WTC11 (cell line): ENCODE data around the gene TRPM7. TPM values are rescaled to one million over a fixed set of nuclear protein-coding genes. Genes with fewer than 3 reads are reported as not detected.

Experiments
- ATAC-seq: fragments of 200-7000 bp; cut with Tn5 transposase; 2 replicates; pipeline ENCODE4 v1.10.0; 2021; ENCODE audit warnings: mild to moderate bottlenecking, moderate library complexity
- CTCF ChIA-PET: fragments of 300-600 bp; sonication (Branson Sonifier 250); formaldehyde crosslinking; loops from one replicate; lab custom pipeline; 2021; ENCODE audit warnings: antibody characterized with exemption; lab: Charles Lee
- POLR2A ChIA-PET: fragments of 350-600 bp; sonication (Branson Sonifier 250); formaldehyde crosslinking; loops from one replicate; lab custom pipeline; 2021; ENCODE audit warnings: antibody characterized with exemption; lab: Charles Lee
- DNase-seq: peaks from one replicate; pipeline ENCODE4 v3.0.0; 2021; ENCODE audit warnings: low spot score
- H3K27ac Mint-ChIP-seq: 2 replicates; pipeline ENCODE4 v1.8.0; 2021; ENCODE audit warnings: mixed read lengths
- H3K27me3 Mint-ChIP-seq: 2 replicates; pipeline ENCODE4 v1.8.0; 2021; ENCODE audit warnings: low read depth, mild to moderate bottlenecking, moderate library complexity, mixed read lengths
- H3K36me3 Mint-ChIP-seq: 2 replicates; pipeline ENCODE4 v1.8.0; 2021; ENCODE audit warnings: mixed read lengths
- H3K4me1 Mint-ChIP-seq: 2 replicates; pipeline ENCODE4 v1.8.0; 2022; ENCODE audit warnings: mixed read lengths
- H3K4me3 Mint-ChIP-seq: 2 replicates; pipeline ENCODE4 v1.8.0; 2021; ENCODE audit warnings: mild to moderate bottlenecking, moderate library complexity, mixed read lengths
- H3K9me3 Mint-ChIP-seq: 2 replicates; pipeline ENCODE4 v1.8.0; 2021; ENCODE audit warnings: mixed read lengths
- GRHL2 ChIP-seq: fragments of 250-450 bp; sonication (Bioruptor Pico); IDR thresholded peaks from 2 replicates; pipeline ENCODE4 v1.8.0; 2022; ENCODE audit warnings: mild to moderate bottlenecking, moderate library complexity; ENCODE audit not compliant: insufficient replicate concordance, severe bottlenecking
- IRF2 ChIP-seq: sonication (generic); formaldehyde crosslinking; IDR thresholded peaks from 2 replicates; pipeline ENCODE4 v1.8.0; 2022; ENCODE audit warnings: low read depth, missing genetic modification reagents, borderline replicate concordance
- MXD4 ChIP-seq: fragments of 250-450 bp; sonication (Bioruptor Pico); IDR thresholded peaks from 2 replicates; pipeline ENCODE4 v1.8.0; 2021; ENCODE audit warnings: mild to moderate bottlenecking, moderate library complexity, borderline replicate concordance
- NFE2L1 ChIP-seq: sonication (generic); formaldehyde crosslinking; IDR thresholded peaks from 2 replicates; pipeline ENCODE4 v1.8.1; 2023; ENCODE audit warnings: missing genetic modification reagents
- NR2C2 ChIP-seq: sonication (generic); formaldehyde crosslinking; IDR thresholded peaks from 2 replicates; pipeline ENCODE4 v1.8.0; 2022; ENCODE audit warnings: mild to moderate bottlenecking, missing genetic modification reagents
- SOX15 ChIP-seq: fragments of 250-450 bp; sonication (Bioruptor Pico); IDR thresholded peaks from 2 replicates; pipeline ENCODE4 v1.9.0; 2021; ENCODE audit warnings: mild to moderate bottlenecking
- ZNF121 ChIP-seq: sonication (generic); formaldehyde crosslinking; IDR thresholded peaks from 2 replicates; pipeline ENCODE4 v1.8.0; 2023; ENCODE audit warnings: missing genetic modification reagents
- ZNF138 ChIP-seq: sonication (generic); formaldehyde crosslinking; conservative IDR thresholded peaks from 2 replicates; pipeline ENCODE4 v1.8.1; 2022; ENCODE audit warnings: mild to moderate bottlenecking, moderate library complexity, missing genetic modification reagents
- ZNF219 ChIP-seq: sonication (generic); formaldehyde crosslinking; IDR thresholded peaks from 2 replicates; pipeline ENCODE4 v1.8.0; 2023; ENCODE audit warnings: missing genetic modification reagents, mild to moderate bottlenecking, borderline replicate concordance
- total RNA-seq: library from RNA; stranded (reverse); gene quantifications from 3 replicates; pipeline ENCODE4 v1.2.3, GENCODE V29; 2021
- TF ChIP-seq, protein P1 (sequence below): fragments of 250-450 bp; sonication (Bioruptor Pico); conservative IDR thresholded peaks from 2 replicates; pipeline ENCODE4 v1.9.0; 2021; ENCODE audit warnings: mild to moderate bottlenecking
- TF ChIP-seq, protein P2 (sequence below): fragments of 250-450 bp; sonication (Bioruptor Pico); IDR thresholded peaks from 2 replicates; pipeline ENCODE4 v1.8.0; 2021; ENCODE audit warnings: mild to moderate bottlenecking
- TF ChIP-seq, protein P3 (sequence below): sonication (generic); formaldehyde crosslinking; IDR thresholded peaks from 2 replicates; pipeline ENCODE4 v1.8.0; 2022; ENCODE audit warnings: missing genetic modification reagents
- TF ChIP-seq, protein P4 (sequence below): sonication (generic); formaldehyde crosslinking; IDR thresholded peaks from 2 replicates; pipeline ENCODE4 v1.8.1; 2023; ENCODE audit warnings: mild to moderate bottlenecking, missing genetic modification reagents, moderate library complexity
- TF ChIP-seq, protein P5 (sequence below): sonication (generic); formaldehyde crosslinking; IDR thresholded peaks from 2 replicates; pipeline ENCODE4 v1.8.1; 2023; ENCODE audit warnings: mild to moderate bottlenecking, missing genetic modification reagents, borderline replicate concordance
- TF ChIP-seq, protein P6 (sequence below): sonication (generic); formaldehyde crosslinking; IDR thresholded peaks from 2 replicates; pipeline ENCODE4 v1.8.1; 2022; ENCODE audit warnings: mild to moderate bottlenecking, missing genetic modification reagents, moderate library complexity, borderline replicate concordance

The TRPM7 gene
- total RNA-seq, 1 experiment from 2014 or later: 24.0 TPM

DNA sequence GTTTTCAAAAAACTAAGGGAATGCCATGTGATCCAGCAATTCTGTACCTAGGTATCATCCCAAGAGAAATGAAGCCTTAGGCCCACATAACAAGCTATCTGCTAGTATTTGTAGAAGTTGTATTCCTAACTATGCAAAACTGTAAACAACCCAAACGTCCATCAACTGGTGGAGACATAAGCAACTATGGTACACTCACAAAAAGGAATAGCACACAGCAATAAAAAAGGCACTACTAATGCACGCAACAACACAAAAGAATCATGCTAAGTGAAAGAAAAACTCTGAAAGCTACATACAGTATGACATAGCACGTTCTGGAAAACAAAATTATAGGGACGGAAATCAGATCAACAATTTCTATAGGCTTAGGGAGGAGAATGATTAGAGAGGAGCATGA is 155.4 kb downstream of the TRPM7 start:
- DNase-seq (no peak), ATAC-seq (no peak)
- H3K27me3 Mint-ChIP-seq: no peaks in the 10 kb centered on the region
- H3K4me1 Mint-ChIP-seq: no peaks in the 10 kb centered on the region
- TF ChIP-seq, protein P1, sequence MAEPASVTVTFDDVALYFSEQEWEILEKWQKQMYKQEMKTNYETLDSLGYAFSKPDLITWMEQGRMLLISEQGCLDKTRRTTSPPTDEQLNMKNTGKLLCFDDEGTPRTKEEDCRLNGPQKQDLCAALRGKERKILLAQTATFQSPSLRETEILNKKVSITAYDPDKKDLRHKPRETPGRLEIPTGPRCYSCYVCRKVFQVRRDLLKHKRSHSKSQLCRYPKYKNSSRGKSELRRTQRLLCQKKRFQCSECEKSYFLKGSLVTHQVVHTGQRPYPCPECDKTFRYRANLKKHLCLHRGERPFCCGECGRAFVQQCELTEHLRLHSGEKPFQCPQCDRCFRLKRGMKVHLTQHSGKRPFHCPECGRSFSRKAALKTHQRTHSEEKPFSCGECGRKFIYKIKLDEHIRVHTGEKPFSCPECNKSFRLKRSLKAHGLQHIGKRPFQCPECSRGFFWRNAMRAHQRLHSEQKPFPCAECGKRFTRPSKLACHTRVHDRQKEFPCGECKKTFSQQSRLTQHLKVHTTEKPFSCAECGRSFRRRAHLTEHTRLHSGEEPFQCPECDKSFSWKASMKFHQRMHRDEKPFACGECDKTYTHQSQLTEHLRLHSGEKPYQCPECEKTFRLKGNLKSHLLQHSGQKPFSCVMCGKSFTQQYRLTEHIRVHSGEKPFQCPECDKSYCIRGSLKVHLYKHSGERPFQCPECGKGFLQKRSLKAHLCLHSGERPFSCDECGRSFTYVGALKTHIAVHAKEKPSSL (CRISPR knock-in tag): no peak
- TF ChIP-seq NR2C2: no peak
- TF ChIP-seq, protein P2, sequence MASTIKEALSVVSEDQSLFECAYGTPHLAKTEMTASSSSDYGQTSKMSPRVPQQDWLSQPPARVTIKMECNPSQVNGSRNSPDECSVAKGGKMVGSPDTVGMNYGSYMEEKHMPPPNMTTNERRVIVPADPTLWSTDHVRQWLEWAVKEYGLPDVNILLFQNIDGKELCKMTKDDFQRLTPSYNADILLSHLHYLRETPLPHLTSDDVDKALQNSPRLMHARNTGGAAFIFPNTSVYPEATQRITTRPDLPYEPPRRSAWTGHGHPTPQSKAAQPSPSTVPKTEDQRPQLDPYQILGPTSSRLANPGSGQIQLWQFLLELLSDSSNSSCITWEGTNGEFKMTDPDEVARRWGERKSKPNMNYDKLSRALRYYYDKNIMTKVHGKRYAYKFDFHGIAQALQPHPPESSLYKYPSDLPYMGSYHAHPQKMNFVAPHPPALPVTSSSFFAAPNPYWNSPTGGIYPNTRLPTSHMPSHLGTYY (CRISPR knock-in tag): no peak
- no peak for TF ChIP-seq GRHL2
- no peak for TF ChIP-seq ZNF121 (CRISPR knock-in tag)
- TF ChIP-seq, protein P3, sequence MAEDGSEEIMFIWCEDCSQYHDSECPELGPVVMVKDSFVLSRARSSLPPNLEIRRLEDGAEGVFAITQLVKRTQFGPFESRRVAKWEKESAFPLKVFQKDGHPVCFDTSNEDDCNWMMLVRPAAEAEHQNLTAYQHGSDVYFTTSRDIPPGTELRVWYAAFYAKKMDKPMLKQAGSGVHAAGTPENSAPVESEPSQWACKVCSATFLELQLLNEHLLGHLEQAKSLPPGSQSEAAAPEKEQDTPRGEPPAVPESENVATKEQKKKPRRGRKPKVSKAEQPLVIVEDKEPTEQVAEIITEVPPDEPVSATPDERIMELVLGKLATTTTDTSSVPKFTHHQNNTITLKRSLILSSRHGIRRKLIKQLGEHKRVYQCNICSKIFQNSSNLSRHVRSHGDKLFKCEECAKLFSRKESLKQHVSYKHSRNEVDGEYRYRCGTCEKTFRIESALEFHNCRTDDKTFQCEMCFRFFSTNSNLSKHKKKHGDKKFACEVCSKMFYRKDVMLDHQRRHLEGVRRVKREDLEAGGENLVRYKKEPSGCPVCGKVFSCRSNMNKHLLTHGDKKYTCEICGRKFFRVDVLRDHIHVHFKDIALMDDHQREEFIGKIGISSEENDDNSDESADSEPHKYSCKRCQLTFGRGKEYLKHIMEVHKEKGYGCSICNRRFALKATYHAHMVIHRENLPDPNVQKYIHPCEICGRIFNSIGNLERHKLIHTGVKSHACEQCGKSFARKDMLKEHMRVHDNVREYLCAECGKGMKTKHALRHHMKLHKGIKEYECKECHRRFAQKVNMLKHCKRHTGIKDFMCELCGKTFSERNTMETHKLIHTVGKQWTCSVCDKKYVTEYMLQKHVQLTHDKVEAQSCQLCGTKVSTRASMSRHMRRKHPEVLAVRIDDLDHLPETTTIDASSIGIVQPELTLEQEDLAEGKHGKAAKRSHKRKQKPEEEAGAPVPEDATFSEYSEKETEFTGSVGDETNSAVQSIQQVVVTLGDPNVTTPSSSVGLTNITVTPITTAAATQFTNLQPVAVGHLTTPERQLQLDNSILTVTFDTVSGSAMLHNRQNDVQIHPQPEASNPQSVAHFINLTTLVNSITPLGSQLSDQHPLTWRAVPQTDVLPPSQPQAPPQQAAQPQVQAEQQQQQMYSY (CRISPR knock-in tag): no peak
- peaks cover 5% of the 10 kb centered on the region for H3K9me3 Mint-ChIP-seq
- no peak overlapping the region for H3K27ac Mint-ChIP-seq
- H3K4me3 Mint-ChIP-seq: no peak overlapping the region
- ChIA-PET POLR2A (no interaction called here), CTCF (no interaction called here)
- no peaks in the 10 kb centered on the region for H3K36me3 Mint-ChIP-seq

DNA sequence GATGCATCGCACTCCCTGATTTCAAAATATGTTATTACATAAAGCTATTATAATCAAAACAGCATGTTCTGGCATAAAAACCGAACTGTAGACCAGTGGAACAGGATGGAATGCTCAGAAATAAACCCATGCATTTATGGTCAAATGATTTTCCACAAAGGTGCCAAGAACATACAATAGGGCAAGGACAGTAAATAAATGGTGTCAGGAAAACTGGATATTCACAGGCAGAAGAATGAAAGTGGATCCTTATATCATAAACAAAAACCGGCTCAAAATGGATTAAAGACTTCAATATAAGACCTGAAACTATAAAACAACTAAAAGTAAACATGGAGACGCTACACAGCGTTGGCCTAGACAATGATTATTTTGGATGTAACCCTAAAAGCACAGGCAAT is 162.7 kb downstream of the TRPM7 start:
- no peak for TF ChIP-seq ZNF138 (CRISPR knock-in tag)
- TF ChIP-seq, all 79 proteins: peak for 0
- Mint-ChIP-seq H3K27me3 (no peaks in the 10 kb centered on the region), H3K27ac (no peak overlapping the region), H3K4me3 (no peak overlapping the region), H3K4me1 (no peaks in the 10 kb centered on the region), H3K36me3 (no peaks in the 10 kb centered on the region), H3K9me3 (peaks cover 5% of the 10 kb centered on the region)
- DNase-seq (no peak), ATAC-seq (no peak)
- ChIA-PET POLR2A (no interaction called here), CTCF (no interaction called here)

DNA sequence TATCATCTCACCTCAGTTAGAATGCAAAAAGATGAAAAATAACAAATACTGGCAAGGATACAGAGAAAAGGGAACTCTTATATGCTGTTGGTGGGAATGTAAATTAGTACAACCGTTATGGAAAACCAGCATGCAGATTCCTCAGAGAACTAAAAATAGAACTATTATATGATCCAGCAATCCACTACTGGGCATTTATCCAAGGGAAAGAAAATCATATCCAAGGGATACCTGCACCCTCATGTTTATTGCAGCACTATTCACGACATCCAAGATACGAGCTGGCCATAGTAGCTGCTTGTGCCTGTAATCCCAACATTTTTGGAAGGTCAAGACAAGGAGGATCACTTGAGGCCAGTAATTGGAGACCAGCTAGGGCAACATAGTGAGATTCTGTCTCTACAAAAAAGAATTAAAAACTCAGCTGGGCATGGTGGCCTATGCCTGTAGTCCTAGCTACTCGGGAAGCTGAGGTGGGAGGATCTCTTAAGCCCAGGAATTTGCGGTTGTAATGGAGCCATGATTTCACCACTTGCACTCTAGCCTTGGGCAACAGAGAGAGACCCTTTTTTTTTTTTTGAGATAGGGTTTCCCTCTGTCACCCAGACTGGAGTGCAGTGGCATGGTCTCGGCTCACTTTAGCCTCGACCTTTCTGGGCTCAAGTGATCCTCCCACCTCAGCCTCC is 166.7 kb downstream of the TRPM7 start:
- no peak for ATAC-seq
- CTCF ChIA-PET: no interaction called here
- peaks cover 14% of the 10 kb centered on the region for H3K9me3 Mint-ChIP-seq

More for the DNA sequence above, 166.7 kb downstream of the TRPM7 start:
- H3K27me3 Mint-ChIP-seq: no peaks in the 10 kb centered on the region
- H3K4me3 Mint-ChIP-seq: no peak overlapping the region
- no peak overlapping the region for H3K27ac Mint-ChIP-seq
- POLR2A ChIA-PET: interaction anchor here (0.7 kb wide), 1 partner anchor 8 kb away, joined by 3 read pairs; no protein-coding TSS in a partner anchor
- DNase-seq: no peak
- no peaks in the 10 kb centered on the region for H3K36me3 Mint-ChIP-seq
- H3K4me1 Mint-ChIP-seq: no peaks in the 10 kb centered on the region
- TF ChIP-seq, protein P4, sequence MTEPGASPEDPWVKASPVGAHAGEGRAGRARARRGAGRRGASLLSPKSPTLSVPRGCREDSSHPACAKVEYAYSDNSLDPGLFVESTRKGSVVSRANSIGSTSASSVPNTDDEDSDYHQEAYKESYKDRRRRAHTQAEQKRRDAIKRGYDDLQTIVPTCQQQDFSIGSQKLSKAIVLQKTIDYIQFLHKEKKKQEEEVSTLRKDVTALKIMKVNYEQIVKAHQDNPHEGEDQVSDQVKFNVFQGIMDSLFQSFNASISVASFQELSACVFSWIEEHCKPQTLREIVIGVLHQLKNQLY (CRISPR knock-in tag): no peak
- no peak for TF ChIP-seq ZNF219 (CRISPR knock-in tag)
- no peak for TF ChIP-seq IRF2 (CRISPR knock-in tag)
- TF ChIP-seq, protein P5, sequence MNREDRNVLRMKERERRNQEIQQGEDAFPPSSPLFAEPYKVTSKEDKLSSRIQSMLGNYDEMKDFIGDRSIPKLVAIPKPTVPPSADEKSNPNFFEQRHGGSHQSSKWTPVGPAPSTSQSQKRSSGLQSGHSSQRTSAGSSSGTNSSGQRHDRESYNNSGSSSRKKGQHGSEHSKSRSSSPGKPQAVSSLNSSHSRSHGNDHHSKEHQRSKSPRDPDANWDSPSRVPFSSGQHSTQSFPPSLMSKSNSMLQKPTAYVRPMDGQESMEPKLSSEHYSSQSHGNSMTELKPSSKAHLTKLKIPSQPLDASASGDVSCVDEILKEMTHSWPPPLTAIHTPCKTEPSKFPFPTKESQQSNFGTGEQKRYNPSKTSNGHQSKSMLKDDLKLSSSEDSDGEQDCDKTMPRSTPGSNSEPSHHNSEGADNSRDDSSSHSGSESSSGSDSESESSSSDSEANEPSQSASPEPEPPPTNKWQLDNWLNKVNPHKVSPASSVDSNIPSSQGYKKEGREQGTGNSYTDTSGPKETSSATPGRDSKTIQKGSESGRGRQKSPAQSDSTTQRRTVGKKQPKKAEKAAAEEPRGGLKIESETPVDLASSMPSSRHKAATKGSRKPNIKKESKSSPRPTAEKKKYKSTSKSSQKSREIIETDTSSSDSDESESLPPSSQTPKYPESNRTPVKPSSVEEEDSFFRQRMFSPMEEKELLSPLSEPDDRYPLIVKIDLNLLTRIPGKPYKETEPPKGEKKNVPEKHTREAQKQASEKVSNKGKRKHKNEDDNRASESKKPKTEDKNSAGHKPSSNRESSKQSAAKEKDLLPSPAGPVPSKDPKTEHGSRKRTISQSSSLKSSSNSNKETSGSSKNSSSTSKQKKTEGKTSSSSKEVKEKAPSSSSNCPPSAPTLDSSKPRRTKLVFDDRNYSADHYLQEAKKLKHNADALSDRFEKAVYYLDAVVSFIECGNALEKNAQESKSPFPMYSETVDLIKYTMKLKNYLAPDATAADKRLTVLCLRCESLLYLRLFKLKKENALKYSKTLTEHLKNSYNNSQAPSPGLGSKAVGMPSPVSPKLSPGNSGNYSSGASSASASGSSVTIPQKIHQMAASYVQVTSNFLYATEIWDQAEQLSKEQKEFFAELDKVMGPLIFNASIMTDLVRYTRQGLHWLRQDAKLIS (CRISPR knock-in tag): no peak
- no peak for TF ChIP-seq SOX15
- TF ChIP-seq MXD4 (CRISPR knock-in tag): no peak
- TF ChIP-seq NFE2L1 (CRISPR knock-in tag): no peak
- TF ChIP-seq, protein P2 (CRISPR knock-in tag): no peak
- TF ChIP-seq, protein P6, sequence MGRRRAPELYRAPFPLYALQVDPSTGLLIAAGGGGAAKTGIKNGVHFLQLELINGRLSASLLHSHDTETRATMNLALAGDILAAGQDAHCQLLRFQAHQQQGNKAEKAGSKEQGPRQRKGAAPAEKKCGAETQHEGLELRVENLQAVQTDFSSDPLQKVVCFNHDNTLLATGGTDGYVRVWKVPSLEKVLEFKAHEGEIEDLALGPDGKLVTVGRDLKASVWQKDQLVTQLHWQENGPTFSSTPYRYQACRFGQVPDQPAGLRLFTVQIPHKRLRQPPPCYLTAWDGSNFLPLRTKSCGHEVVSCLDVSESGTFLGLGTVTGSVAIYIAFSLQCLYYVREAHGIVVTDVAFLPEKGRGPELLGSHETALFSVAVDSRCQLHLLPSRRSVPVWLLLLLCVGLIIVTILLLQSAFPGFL: no peak
